GM18868 (cell line): ENCODE measurements around the gene SCAP.

Experiments
- ATAC-seq: cut with Tn5 transposase; IDR thresholded peaks from one replicate; pipeline ENCODE4 v1.9.1; 2021; ENCODE audit warnings: mild to moderate bottlenecking, moderate library complexity; ENCODE audit not compliant: unreplicated experiment

The SCAP gene

DNA sequence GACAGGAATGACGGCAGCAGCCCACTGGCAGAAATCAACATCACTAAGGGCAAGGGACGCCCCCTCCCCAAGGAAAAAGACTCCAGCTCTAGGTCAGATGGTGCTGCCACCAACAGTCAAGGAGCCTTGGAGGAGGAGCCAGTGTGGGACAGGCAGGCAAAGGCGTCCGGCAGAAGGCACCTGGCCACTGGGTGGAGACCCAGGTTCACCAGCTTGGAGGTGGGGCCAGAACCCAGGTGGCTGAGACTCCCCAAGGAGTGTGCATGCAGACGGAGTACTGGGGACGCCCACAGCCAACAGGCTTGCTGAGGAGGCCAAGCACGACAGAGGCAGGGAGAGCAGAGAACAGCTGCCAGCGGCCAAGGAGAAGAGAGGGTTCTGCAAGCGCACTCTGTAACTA, 59.7 kb downstream of the SCAP start:
- ATAC-seq: no peak

DNA sequence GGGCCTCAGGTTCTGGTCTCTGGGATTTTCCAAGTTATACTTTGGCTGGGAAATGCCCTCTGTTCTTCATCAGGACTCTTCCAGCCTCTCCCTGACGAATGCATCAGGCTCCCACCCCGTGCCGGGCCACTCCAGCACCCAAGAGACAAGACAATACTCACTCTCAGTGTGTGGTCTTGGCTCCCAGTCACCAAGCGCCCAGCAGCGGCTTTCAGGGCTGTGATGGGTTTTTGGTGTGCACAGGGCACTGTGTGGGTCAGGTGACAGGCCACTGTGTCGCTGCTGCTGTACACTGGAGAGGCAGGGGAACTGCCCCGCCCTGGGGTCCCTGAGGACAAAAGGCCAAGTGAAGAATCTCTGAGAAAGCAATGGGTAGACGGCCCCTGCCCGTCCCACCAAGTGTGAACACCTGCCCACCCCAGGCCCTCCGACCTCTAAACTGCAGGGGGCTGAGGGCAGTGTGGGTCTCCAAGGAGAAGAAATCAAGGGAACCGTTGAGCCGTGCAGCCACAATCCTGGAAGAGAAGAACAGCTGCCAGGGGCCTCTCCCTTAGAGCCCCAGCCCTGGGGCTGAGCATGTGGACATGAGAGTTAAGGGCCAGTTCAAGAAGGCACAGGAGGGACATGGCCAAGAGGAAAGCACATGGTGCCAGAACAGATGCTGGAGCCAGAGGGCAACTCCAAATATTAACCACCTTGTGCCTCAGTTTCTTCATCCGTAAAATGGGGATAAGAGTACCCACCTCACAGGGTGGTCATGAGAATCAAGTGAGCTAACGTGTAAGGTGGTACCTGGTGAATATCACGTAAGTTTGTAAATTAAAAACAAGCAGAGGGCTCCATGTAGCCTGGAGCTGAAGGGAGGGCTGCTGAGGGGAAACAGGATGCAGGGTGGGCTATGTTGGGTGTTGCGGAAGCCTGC, 60.8 kb downstream of the SCAP start:
- ATAC-seq: no peak

DNA sequence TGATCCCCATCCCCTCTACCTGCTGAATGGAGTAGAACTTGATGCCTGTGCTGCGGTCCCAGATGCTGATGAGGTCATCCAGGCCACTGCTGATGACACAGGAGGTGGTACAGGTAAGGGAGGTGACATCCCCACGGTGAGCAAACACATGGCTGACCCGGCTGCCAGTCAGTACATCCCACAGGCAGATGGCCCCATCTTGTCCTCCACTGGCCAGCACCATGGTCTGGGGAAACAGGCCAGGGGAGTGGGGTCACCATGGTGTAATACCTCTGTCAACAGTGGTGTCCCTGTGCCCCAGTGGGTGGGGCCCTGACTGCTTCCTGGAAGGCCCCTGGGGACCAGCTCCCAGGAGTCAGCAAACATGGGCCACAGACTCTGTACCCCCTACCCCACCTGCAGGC, 61.6 kb downstream of the SCAP start:
- no peak for ATAC-seq

DNA sequence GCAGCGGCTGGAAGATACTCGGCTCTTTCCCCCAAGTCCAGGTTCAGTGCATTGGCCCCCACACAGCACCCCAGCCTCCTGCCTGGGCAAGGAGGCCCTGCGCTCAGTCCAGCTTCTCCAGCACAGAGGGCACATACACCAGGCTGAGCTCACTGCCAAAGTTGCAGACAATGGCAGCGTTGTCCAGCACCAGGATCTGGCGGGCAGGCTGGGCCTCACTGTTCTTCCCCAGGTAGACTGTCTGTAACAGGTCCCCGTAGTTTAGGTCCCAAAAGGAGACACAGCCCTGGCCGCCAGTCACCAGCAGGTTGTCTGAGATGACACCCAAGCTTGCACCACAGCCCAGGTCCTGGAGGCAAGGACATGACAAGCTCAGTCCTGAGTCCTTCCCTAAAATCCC, 62.0 kb downstream of the SCAP start:
- ATAC-seq: no peak

DNA sequence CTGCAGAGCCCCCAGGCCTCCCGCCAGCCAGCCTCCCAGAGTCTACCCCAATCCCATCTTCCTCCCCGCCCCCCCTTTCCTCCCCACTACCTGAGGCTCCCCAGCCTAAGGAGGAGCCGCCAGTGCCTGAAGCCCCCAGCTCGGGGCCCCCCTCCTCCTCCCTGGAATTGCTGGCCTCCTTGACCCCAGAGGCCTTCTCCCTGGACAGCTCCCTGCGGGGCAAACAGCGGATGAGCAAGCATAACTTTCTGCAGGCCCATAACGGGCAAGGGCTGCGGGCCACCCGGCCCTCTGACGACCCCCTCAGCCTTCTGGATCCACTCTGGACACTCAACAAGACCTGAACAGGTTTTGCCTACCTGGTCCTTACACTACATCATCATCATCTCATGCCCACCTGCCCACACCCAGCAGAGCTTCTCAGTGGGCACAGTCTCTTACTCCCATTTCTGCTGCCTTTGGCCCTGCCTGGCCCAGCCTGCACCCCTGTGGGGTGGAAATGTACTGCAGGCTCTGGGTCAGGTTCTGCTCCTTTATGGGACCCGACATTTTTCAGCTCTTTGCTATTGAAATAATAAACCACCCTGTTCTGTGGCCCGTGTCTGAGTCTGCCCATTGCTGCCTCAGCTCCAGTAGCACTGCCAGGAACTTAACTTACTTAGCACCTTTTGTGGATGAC, 62.8 kb downstream of the SCAP start:
- no peak for ATAC-seq

DNA sequence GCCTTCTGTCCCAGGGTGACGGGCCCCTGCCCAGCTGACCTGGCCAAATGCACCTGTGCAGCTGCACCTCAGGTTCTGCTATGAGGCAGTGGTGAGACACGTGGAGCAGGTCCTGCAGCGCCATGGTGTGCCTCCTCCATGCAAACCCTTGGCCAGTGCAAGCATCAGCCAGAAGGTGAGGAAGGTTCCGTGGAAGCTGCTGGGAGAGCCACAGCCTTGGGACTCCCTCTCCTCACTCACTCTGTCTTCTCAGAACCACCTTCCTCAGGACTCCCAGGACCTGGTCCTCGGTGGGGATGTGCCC, 63.3 kb downstream of the SCAP start:
- no peak for ATAC-seq

DNA sequence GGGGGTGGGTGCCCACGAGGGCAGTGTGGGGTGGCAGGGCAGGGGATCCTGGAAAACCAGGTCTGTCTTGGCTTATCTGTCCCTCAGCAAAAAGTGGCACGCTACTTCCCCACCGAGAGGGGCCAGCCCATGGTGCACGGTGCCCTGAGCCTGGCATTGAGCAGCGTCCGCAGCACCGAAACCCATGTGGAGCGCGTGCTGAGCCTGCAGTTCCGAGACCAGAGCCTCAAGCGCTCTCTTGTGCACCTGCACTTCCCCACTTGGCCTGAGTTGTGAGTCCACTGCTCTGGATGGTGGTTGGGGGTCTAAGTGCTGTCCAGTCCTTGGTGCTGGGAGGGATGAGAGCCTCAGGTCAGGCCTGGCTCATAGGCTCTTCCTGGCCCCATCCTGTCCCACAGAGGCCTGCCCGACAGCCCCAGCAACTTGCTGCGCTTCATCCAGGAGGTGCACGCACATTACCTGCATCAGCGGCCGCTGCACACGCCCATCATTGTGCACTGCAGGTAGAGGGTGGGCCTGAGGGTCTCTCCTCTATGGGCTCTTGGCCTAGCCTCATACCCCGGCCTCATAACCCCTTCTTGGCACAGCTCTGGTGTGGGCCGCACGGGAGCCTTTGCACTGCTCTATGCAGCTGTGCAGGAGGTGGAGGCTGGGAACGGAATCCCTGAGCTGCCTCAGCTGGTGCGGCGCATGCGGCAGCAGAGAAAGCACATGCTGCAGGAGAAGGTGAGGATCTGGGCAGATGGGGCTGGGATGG, 63.9 kb downstream of the SCAP start:
- ATAC-seq: no peak

DNA sequence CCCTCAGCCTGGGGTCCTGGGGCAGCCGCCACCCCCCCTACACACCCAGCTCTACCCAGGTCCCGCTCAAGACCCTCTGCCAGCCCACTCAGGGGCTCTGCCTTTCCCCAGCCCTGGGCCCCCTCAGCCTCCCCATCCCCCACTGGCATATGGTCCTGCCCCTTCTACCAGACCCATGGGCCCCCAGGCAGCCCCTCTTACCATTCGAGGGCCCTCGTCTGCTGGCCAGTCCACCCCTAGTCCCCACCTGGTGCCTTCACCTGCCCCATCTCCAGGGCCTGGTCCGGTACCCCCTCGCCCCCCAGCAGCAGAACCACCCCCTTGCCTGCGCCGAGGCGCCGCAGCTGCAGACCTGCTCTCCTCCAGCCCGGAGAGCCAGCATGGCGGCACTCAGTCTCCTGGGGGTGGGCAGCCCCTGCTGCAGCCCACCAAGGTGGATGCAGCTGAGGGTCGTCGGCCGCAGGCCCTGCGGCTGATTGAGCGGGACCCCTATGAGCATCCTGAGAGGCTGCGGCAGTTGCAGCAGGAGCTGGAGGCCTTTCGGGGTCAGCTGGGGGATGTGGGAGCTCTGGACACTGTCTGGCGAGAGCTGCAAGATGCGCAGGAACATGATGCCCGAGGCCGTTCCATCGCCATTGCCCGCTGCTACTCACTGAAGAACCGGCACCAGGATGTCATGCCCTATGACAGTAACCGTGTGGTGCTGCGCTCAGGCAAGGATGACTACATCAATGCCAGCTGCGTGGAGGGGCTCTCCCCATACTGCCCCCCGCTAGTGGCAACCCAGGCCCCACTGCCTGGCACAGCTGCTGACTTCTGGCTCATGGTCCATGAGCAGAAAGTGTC, 64.7 kb downstream of the SCAP start:
- ATAC-seq: no peak

DNA sequence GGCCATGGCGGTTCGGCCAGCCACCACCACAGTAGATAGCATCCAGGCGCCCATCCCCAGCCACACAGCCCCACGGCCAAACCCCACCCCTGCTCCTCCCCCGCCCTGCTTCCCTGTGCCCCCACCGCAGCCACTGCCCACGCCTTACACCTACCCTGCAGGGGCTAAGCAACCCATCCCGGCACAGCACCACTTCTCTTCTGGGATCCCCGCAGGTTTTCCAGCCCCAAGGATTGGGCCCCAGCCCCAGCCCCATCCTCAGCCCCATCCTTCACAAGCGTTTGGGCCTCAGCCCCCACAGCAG, 65.4 kb downstream of the SCAP start:
- no peak for ATAC-seq

DNA sequence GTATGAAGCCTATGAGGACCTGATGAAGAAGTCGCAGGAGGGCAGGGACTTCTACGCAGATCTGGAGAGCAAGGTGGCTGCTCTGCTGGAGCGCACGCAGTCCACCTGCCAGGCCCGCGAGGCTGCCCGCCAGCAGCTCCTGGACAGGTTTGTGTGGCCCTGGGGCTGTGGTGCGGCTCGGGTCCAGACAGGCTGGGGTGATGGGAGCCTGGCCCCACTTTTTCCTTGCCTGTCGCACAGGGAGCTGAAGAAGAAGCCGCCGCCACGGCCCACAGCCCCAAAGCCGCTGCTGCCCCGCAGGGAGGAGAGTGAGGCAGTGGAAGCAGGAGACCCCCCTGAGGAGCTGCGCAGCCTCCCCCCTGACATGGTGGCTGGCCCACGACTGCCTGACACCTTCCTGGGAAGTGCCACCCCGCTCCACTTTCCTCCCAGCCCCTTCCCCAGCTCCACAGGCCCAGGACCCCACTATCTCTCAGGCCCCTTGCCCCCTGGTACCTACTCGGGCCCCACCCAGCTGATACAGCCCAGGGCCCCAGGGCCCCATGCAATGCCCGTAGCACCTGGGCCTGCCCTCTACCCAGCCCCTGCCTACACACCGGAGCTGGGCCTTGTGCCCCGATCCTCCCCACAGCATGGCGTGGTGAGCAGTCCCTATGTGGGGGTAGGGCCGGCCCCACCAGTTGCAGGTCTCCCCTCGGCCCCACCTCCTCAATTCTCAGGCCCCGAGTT, 65.9 kb downstream of the SCAP start:
- no peak for ATAC-seq

DNA sequence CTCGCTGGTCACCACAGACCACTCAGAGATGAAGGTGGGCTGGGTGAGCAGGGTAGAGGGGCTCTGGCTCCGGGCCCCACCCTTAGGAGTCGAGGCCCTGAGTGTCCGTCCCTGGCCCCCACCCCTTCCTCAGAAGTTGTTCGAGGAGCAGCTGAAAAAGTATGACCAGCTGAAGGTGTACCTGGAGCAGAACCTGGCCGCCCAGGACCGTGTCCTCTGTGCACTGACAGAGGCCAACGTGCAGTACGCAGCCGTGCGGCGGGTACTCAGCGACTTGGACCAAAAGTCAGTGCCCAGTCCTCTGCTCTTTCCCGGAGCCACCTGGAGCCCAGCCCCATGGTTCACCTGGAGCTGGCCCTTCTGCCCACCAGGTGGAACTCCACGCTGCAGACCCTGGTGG, 66.5 kb downstream of the SCAP start:
- no peak for ATAC-seq

DNA sequence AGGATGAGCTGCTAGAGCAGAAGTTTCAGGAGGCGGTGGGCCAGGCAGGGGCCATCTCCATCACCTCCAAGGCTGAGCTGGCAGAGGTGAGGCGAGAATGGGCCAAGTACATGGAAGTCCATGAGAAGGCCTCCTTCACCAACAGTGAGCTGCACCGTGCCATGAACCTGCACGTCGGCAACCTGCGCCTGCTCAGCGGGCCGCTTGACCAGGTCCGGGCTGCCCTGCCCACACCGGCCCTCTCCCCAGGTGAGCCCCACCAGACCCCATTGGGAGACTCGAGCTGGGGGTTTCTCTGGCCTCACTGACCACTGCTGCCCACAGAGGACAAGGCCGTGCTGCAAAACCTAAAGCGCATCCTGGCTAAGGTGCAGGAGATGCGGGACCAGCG, 66.9 kb downstream of the SCAP start:
- ATAC-seq: no peak

DNA sequence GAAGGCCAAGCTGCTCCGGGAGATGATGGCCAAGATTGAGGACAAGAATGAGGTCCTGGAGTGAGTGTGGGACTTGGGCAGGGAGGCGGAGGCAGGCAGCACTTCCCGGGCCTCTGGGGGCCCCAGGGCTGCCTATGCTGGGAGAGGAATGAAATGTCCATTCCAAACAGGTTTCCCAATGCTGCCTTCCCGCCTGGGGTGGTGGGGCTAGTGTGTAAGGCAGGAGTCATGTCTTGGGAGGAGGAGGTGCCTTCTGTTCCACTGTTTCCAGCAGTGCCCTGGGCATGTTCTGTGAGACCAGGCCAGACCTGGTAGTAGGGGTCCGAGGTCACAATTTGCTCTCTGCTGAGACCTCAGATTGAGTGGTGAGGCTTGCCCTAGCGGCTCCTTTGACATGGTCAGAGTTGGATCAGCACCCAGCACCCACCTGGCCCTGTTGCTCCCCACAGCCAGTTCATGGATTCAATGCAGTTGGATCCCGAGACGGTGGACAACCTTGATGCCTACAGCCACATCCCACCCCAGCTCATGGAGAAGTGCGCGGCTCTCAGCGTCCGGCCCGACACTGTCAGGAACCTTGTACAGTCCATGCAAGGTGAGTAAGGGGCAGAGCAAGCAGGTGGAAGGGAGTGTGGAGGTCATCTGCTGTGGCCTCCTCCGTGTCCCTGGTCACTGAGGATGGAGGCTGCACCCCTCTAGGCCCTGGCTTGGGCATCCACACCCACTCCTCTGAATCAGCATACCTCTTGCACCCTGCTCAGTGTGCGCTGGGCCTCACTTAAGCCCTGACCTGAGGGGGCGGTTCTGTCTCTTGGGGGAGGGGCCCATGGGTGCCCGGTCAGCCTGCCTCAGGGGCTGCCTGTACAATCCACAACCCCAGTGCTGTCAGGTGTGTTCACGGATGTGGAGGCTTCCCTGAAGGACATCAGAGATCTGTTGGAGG, 67.6 kb downstream of the SCAP start:
- no peak for ATAC-seq

DNA sequence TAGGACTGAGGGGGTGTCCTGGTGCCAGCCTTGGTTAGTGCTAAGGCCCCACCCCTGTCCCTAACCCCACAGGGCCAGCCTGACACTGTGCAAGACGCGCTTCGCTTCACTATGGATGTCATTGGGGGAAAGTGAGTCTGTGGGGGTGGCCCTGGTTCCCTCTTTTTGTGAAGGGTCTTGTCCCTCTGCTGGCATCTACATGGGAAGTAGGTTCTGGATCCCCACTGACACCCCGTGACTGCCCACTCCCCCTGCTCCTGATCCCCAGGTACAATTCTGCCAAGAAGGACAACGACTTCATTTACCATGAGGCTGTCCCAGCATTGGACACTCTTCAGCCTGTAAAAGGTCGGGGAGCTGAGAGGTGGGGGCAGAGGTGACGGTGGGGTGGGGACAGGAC, 68.5 kb downstream of the SCAP start:
- no peak for ATAC-seq

DNA sequence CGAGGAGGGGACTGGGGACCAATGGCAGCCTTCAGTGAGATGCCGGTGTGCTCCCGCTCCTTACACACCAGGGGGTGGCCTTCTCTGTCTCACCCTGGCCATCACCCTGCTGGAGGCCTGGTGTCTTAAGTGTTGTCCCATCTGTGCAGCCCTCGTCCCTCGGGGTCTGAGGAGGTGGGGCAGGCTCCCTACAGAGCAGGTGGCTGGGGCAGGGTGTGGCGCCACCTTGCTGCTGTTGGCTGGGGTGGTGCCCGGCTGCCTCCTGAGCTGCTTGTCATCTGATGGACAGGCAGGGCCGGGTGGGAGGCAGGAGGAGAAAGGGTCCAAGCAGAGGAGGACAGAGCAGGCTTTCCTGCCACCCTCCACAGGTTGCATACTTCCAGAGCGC, 69.0 kb downstream of the SCAP start:
- ATAC-seq: no peak

DNA sequence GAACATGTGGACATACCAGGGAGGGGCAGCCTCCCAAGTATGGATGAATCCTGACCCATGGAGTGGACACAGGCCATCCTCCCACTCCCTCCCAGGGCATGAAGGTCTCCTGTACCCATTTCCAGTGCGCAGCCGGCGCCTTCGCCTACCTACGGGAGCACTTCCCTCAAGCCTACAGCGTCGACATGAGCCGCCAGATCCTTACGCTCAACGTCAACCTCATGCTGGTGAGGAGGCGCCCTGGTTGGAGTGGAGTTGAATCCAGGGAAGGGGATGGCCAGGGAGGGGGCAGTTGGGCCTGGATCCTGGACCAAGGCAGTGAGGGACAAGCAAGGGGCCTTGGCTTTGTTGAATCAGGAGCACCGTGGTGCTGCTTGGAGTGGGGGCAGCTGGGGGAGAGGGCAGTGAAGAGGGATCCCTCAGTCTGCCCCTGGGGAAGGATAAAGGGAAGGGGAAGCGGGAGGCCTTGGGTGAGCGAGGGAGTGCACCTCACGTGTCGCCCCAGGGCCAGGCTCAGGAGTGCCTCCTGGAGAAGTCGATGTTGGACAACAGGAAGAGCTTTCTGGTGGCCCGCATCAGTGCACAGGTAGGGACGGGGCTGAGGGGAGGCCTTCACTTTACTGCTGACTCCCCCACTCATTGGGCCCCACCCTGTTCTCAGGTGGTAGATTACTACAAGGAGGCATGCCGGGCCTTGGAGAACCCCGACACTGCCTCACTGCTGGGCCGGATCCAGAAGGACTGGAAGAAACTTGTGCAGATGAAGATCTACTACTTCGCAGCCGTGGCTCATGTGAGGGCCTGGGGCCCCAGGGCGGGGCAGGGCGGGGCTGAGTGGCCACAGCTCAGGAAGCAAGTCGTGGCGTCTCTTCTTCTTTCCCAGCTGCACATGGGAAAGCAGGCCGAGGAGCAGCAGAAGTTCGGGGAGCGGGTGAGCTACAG, 69.7 kb downstream of the SCAP start:
- ATAC-seq: no peak

DNA sequence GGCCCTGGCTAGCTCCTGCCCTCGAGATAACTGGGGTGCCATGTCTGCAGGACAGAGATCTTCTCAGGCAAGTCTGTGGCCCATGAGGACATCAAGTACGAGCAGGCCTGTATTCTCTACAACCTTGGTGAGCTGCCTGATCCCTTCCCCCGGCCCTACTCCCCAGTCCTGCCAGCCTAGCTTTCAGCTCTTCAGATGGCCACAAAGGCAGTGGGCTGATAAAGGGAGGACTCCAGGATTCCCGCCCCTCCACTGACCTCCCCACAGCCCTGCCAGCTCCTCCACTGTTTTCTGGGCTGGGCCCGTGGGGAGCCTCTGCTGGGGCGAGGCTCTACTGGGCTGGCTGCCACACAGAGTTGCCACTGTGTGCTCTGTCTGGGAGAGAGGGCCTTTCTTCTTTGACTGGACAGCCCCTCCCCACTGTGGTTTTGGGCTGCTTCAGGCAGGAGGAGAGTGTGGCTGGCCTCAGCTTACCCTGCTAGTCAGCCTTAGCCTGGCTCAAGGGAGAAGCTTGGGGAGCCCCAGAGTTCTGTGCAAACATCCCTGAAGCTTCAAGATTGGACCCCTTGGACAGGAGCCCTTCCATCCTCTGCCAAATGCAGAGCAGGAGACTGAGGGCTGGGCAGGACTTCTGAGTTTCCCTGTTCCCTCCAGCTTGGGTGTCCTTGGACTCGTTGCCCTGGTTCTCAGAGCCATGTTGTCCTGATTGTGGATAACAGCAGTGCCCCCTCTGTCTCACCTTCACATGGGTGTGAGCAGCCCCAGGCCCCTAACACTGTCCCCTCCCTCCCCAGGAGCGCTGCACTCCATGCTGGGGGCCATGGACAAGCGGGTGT, 70.6 kb downstream of the SCAP start:
- ATAC-seq: no peak
